Ectodermal cell (in vitro differentiated cells): Measurements from ENCODE around the gene TCF21. TPM values are rescaled to one million over a fixed set of nuclear protein-coding genes. Genes with fewer than 3 reads are reported as not detected.

ENCODE experiments used
- H3K27ac ChIP-seq: 2 replicates; pipeline ENCODE4 v1.7.0; 2013; ENCODE audit warnings: mild to moderate bottlenecking, low read depth, low read length; ENCODE audit not compliant: insufficient read depth, poor library complexity, severe bottlenecking
- H3K27me3 ChIP-seq: 2 replicates; pipeline ENCODE4 v1.7.0; 2013; ENCODE audit warnings: mild to moderate bottlenecking, low read length; ENCODE audit not compliant: insufficient read depth, control insufficient read depth, poor library complexity, severe bottlenecking
- H3K36me3 ChIP-seq: one replicate; pipeline ENCODE4 v1.7.0; 2013; ENCODE audit warnings: low read length; ENCODE audit not compliant: control insufficient read depth, insufficient read depth
- H3K4me1 ChIP-seq: one replicate; pipeline ENCODE4 v1.7.0; 2013; ENCODE audit warnings: low read length; ENCODE audit not compliant: control insufficient read depth, insufficient read depth
- H3K4me3 ChIP-seq: 2 replicates; pipeline ENCODE4 v1.7.0; 2013; ENCODE audit warnings: low read depth, low read length, control low read depth; ENCODE audit not compliant: insufficient read depth
- H3K9me3 ChIP-seq: 2 replicates; pipeline ENCODE4 v1.7.0; 2013; ENCODE audit warnings: mild to moderate bottlenecking, low read length, moderate library complexity; ENCODE audit not compliant: control insufficient read depth
- WGBS, 2 experiments: methylation state at CpG; one replicate each; pipeline ENCODE4 v1.1.7; 2013; ENCODE audit warnings: missing lambda C conversion rate in 2 of 2; 5-methylcytosine and 5-hydroxymethylcytosine counted together
- polyA plus RNA-seq, 4 experiments: library from polyadenylated mRNA; stranded (reverse); fragments of 50-300 nt; gene quantifications; one replicate each; pipeline ENCODE4 v1.2.3, GENCODE V29; 2013

Gene TCF21
- polyA plus RNA-seq (2013, experiment 1 of 4): 0.24 TPM
- 0.21 TPM for polyA plus RNA-seq (2013, experiment 2 of 4)
- polyA plus RNA-seq (2013, experiment 3 of 4): 0.27 TPM
- 0.20 TPM for polyA plus RNA-seq (2013, experiment 4 of 4)

DNA sequence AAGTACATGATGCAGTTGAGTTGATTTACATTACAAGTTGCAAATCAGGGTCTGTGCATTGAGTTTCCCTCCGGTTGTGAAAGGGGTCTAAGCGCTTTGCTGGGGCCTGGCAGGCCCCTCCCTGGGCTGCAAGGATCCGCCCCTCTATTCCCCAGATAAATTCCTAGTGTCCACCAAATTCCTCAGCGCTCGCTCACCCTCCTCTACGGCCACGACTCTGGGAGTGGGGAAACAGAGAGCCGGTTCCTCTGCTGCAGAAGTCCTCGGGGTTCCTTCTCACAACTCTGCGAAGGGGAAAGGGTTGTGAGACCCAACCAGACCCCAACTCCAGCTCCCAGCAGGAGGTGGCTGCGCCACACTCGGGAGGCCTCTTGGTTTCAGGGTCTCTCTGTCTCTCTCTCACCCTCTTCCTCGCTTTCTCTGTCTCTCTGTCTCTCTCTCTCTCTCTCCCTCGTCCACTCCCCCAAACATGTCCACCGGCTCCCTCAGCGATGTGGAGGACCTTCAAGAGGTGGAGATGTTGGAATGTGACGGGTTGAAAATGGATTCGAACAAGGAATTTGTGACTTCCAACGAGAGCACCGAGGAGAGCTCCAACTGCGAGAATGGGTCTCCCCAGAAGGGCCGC, at the start of gene TCF21:
TCF21 (plus strand) TSS at position 185 of the 628 bp plus-strand sequence; CDS start at position 470, 285 bp downstream.
- no peak within 1 kb of the TSS for H3K27ac ChIP-seq
- H3K9me3 ChIP-seq: no peaks in the 10 kb centered on the region
- H3K27me3 ChIP-seq: peaks cover 87% of the 10 kb centered on the region
- 1 to 2% methylated on average over 21 of the region's 22 CpGs for WGBS, 2 experiments
- no peaks in the 10 kb centered on the region for H3K36me3 ChIP-seq
- H3K4me3 ChIP-seq: peak within 1 kb of the TSS; percentile 41
- H3K4me1 ChIP-seq: peaks cover 22% of the 10 kb centered on the region

DNA sequence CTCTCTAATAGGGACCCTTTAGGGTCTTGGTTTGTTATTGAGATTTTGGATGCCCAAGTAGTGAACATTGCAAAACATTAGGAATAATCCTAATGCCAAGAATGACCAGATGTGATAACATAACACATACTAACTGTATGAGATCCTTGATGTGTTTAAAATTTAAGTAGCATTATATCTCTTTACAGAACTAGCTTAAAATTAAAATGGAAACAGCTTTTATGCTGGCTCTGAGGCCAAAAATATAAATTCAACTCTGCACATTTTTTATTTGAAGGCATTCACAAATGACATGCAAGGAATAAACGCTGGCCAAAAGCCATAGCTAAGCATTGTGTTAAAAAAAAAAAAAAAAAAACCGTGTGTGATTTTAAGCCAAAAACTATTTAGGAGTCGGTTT, 47.7 kb upstream of the TCF21 start:
- Histone ChIP-seq H3K36me3 (no peaks in the 10 kb centered on the region), H3K4me1 (no peaks in the 10 kb centered on the region), H3K9me3 (no peaks in the 10 kb centered on the region), H3K27ac (no peak overlapping the region), H3K27me3 (no peaks in the 10 kb centered on the region), H3K4me3 (no peak overlapping the region)
- WGBS, 2 experiments: 71 to 85% methylated on average over 1 to 2 of the region's 3 CpGs

- H3K9me3 ChIP-seq: no peaks in the 10 kb centered on the region
- WGBS, 2 experiments: 93 to 100% methylated on average over 2 of the region's 2 CpGs
- no peaks in the 10 kb centered on the region for H3K36me3 ChIP-seq
- H3K4me3 ChIP-seq: no peak overlapping the region
- H3K27me3 ChIP-seq: no peaks in the 10 kb centered on the region
- H3K27ac ChIP-seq: no peak overlapping the region
- H3K4me1 ChIP-seq: no peaks in the 10 kb centered on the region
Observed at GRCh38 chr6:133843098-133843497, 45.8 kb upstream of the TCF21 start.

GRCh38 chr6:133844709-133845108, 44.2 kb upstream of the TCF21 start:
- no peaks in the 10 kb centered on the region for H3K27me3 ChIP-seq
- 94 to 100% methylated on average over 1 of the region's 1 CpG for WGBS, 2 experiments
- H3K36me3 ChIP-seq: no peaks in the 10 kb centered on the region
- H3K27ac ChIP-seq: no peak overlapping the region
- H3K4me1 ChIP-seq: no peaks in the 10 kb centered on the region
- no peaks in the 10 kb centered on the region for H3K9me3 ChIP-seq
- H3K4me3 ChIP-seq: no peak overlapping the region

- WGBS, 2 experiments: 15 to 20% methylated on average over 12 of the region's 12 CpGs
- no peaks in the 10 kb centered on the region for H3K9me3 ChIP-seq
- no peak overlapping the region for H3K27ac ChIP-seq
- peaks cover 7% of the 10 kb centered on the region for H3K4me1 ChIP-seq
- H3K4me3 ChIP-seq: peak overlapping the region; percentile 32
- H3K36me3 ChIP-seq: no peaks in the 10 kb centered on the region
- H3K27me3 ChIP-seq: peaks cover 44% of the 10 kb centered on the region
Observed at GRCh38 chr6:133854041-133854363, 34.9 kb upstream of the TCF21 start.

DNA sequence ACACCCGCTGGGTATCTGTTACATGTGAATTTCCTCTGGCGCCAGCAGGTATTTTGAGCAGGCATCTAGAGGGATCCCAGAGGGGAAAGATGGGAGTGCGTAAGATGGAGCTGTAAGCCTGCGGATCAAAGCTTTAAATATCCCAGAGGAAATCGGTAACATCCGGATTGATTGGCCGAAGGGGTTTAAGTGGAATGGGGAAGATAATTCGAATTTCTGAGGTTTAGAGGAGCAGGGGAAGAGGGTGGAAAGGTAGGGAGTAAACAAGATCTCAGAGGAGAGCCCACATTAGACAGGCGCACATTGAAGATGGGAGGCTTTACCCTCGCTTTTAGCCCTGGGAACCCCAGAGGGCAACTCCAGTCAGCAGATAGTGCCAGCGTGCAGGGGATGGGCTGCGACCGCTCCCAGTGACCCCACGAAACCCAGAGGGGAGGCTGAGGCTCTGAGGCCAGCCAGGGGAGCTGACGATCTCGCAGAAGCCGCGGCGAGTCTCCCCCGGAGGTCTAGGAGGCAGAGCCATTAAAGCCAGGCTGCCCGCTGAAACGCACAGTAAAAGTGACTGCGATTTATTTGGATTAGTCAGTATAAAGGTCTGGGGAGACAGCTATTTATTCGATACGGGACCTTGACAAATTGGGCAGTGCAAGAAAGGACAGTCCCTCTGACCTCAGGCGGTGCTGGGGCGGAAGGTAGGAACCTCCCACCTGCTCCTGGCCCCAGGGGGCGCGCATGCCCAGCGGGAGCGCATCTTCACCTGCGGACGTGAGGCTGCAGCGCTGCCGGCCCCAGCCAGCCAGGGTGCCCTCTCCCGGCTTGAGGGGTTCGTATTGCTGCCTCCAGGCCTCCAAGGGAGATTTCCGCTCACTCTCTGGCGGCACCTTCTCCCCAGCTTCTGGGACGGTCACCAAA, 34.3 kb upstream of the TCF21 start:
- 1% methylated on average over 40 of the region's 40 CpGs for WGBS, 2 experiments

DNA sequence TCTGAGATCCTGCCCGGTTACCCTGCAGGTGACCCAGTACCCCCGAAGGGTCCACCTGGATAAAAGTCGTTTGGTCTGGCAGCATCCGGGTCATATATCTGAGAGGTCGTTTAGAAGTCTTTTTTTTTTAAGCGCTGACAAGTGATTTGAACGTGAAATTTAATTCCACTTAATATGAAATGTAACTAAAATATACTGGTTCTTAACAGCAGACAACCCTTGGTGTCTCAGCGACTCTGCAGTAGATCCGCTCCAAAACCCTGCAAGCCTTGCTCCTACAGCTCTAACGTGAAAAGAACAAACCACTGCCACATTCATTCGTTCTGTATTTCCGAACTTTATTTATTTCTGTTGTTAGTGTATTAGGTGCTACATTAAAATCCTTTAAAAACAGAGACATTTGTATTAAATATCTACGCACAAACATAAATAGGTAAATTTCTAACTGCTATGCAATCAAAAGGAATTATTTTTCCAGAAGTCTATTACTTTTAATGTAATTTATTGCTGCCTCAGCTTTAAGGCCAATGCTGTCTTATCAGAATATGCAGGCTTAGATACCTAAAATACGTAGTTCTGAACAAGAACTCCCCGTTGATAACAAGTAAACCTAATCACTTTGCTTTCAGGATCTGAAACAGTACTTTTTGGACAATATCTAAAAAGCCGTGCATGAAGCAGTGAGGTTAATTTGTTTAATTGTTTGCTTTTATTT, 33.5 kb upstream of the TCF21 start:
- H3K36me3 ChIP-seq: no peaks in the 10 kb centered on the region
- peaks cover 7% of the 10 kb centered on the region for H3K4me1 ChIP-seq
- H3K27ac ChIP-seq: no peak overlapping the region
- H3K27me3 ChIP-seq: peaks cover 44% of the 10 kb centered on the region
- 9 to 23% methylated on average over 12 to 16 of the region's 16 CpGs for WGBS, 2 experiments
- H3K9me3 ChIP-seq: no peaks in the 10 kb centered on the region
- peak overlapping the region; percentile 32 for H3K4me3 ChIP-seq

More for the DNA sequence above, 34.3 kb upstream of the TCF21 start:
- peak overlapping the region; percentile 32 for H3K4me3 ChIP-seq
- H3K4me1 ChIP-seq: peaks cover 7% of the 10 kb centered on the region
- no peaks in the 10 kb centered on the region for H3K36me3 ChIP-seq
- no peak overlapping the region for H3K27ac ChIP-seq
- H3K9me3 ChIP-seq: no peaks in the 10 kb centered on the region
- H3K27me3 ChIP-seq: peaks cover 44% of the 10 kb centered on the region

DNA sequence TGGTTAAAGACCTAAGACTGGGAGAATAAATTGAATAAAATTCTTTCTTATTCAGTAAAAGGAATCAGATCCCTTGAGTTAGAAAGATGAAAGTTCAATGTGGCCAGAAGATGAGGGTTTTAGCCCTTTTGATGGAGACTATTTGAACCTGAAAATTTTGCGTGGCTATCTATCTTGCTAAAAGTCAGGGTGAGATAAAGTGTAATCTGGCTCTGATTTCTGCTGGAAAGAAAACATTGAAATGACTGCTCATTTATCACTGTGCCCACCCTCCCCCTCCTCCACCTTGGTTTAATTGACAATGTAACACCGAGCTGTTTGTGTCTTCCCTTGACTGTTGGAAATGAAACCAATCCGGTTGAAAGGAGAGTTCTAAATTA, 32.9 kb upstream of the TCF21 start:
- Histone ChIP-seq H3K4me1 (peaks cover 7% of the 10 kb centered on the region), H3K36me3 (no peaks in the 10 kb centered on the region), H3K4me3 (no peak overlapping the region), H3K9me3 (no peaks in the 10 kb centered on the region), H3K27me3 (peaks cover 44% of the 10 kb centered on the region), H3K27ac (no peak overlapping the region)
- WGBS, 2 experiments: 16 to 25% methylated on average over 3 of the region's 3 CpGs

- WGBS, 2 experiments: no CpG with 5 or more reads among the region's 2 CpGs
- H3K27me3 ChIP-seq: peaks cover 44% of the 10 kb centered on the region
Observed at GRCh38 chr6:133856911-133857310, 32.0 kb upstream of the TCF21 start.

DNA sequence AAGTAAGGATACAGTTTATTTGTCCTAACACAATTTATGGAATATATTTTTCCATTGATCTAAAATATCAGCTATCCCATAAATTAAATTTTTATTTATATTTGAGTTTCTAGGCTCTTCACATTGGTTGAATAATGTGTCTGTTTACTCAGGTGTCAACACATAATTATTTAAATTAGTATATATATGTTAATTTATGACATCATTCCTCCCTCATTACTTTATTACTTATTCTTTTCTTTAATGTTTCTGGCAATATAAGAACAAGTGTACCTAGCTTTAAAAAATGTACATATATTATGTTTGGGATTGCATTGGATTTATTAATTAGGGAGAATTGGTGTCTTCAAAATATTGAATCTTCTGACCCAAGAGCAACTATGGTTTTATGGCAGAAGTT, 31.2 kb upstream of the TCF21 start:
- Histone ChIP-seq H3K36me3 (no peaks in the 10 kb centered on the region), H3K27me3 (peaks cover 42% of the 10 kb centered on the region), H3K4me1 (peaks cover 7% of the 10 kb centered on the region), H3K27ac (no peak overlapping the region), H3K9me3 (peaks cover 1% of the 10 kb centered on the region), H3K4me3 (no peak overlapping the region)

More at GRCh38 chr6:133856911-133857310, 32.0 kb upstream of the TCF21 start:
- no peaks in the 10 kb centered on the region for H3K36me3 ChIP-seq
- H3K4me1 ChIP-seq: peaks cover 7% of the 10 kb centered on the region
- H3K9me3 ChIP-seq: no peaks in the 10 kb centered on the region
- no peak overlapping the region for H3K27ac ChIP-seq
- no peak overlapping the region for H3K4me3 ChIP-seq
